A673 (cell line): ENCODE results near the gene KCNK5. TPM values are rescaled to one million over a fixed set of nuclear protein-coding genes. Genes with fewer than 3 reads are reported as not detected.

ENCODE experiments used
- BruUV-seq: library from RNA; stranded (reverse); fragments of 400-500 nt; replicated peaks from 2 replicates; lab custom pipeline; 2021; lab: Mats Ljungman, UMichigan
- CTCF ChIA-PET: fragments of 300-600 bp; sonication (Branson Sonifier 250); formaldehyde crosslinking; loops from one replicate; lab custom pipeline; 2022; ENCODE audit warnings: antibody characterized with exemption; lab: Charles Lee
- POLR2A ChIA-PET: fragments of 300-600 bp; sonication (Branson Sonifier 250); formaldehyde crosslinking; loops from one replicate; lab custom pipeline; 2022; ENCODE audit warnings: antibody characterized with exemption; ENCODE audit not compliant: low non-redundant PET; lab: Charles Lee
- DNase-seq: peaks from one replicate; pipeline ENCODE4 v3.0.0-alpha.2; 2015; ENCODE audit warnings: low spot score
- H3K27ac ChIP-seq: fragments of 200-600 bp; sonication (generic); 2 replicates; pipeline ENCODE4 v1.5.1; 2016; ENCODE audit warnings: mixed run types, low read depth, mild to moderate bottlenecking, mixed read lengths, antibody characterized with exemption, low read length; ENCODE audit not compliant: poor library complexity, severe bottlenecking
- H3K27me3 ChIP-seq: fragments of 200-600 bp; sonication (generic); replicated peaks from 2 replicates; pipeline ENCODE4 v1.6.1; 2017; ENCODE audit warnings: mixed run types, low read depth, mild to moderate bottlenecking, mixed read lengths, antibody characterized with exemption, low read length; ENCODE audit not compliant: insufficient read depth, poor library complexity
- H3K36me3 ChIP-seq: fragments of 200-600 bp; sonication (generic); 2 replicates; pipeline ENCODE4 v1.6.1; 2016; ENCODE audit warnings: mixed run types, mild to moderate bottlenecking, mixed read lengths, antibody characterized with exemption, low read length; ENCODE audit not compliant: insufficient read depth, poor library complexity, severe bottlenecking
- H3K4me1 ChIP-seq: fragments of 200-600 bp; sonication (generic); 2 replicates; pipeline ENCODE4 v1.6.1; 2017; ENCODE audit warnings: mixed run types, mild to moderate bottlenecking, mixed read lengths, antibody characterized with exemption, low read length; ENCODE audit not compliant: insufficient read depth, poor library complexity, severe bottlenecking
- H3K4me3 ChIP-seq: fragments of 200-600 bp; sonication (generic); 2 replicates; pipeline ENCODE4 v1.5.1; 2016; ENCODE audit warnings: low read depth, mixed run types, mild to moderate bottlenecking, mixed read lengths, low read length; ENCODE audit not compliant: poor library complexity, severe bottlenecking
- H3K9me3 ChIP-seq: fragments of 200-600 bp; sonication (generic); 2 replicates; pipeline ENCODE4 v1.6.1; 2016; ENCODE audit warnings: mixed run types, low read depth, mild to moderate bottlenecking, mixed read lengths, antibody characterized with exemption, low read length; ENCODE audit not compliant: poor library complexity, severe bottlenecking
- EZH2 ChIP-seq: fragments of 200-600 bp; sonication (generic); IDR thresholded peaks from 2 replicates; pipeline ENCODE4 v1.6.1; 2017; ENCODE audit warnings: borderline replicate concordance, low read depth, mild to moderate bottlenecking, mixed read lengths, antibody characterized with exemption, low read length; ENCODE audit not compliant: poor library complexity, severe bottlenecking
- intact Hi-C: fragments of 100-400 bp; cut with micrococcal nuclease; formaldehyde crosslinking; loops from one replicate; pipeline ENCODE4 v1.10.0; 2022; ENCODE audit not compliant: unreplicated experiment
- total RNA-seq: library from RNA; stranded (reverse); gene quantifications from 2 replicates; pipeline ENCODE4 v1.2.3, GENCODE V29; 2021
- TF ChIP-seq, protein P1 (sequence below): fragments of 300-800, 200-600 bp; sonication (generic); conservative IDR thresholded peaks from 2 replicates; pipeline ENCODE4 v1.5.1; 2017; ENCODE audit warnings: low read depth, mild to moderate bottlenecking, antibody characterized with exemption, low read length, moderate library complexity, mixed read lengths

Gene KCNK5
- total RNA-seq, 1 experiment from 2014 or later = not detected

DNA sequence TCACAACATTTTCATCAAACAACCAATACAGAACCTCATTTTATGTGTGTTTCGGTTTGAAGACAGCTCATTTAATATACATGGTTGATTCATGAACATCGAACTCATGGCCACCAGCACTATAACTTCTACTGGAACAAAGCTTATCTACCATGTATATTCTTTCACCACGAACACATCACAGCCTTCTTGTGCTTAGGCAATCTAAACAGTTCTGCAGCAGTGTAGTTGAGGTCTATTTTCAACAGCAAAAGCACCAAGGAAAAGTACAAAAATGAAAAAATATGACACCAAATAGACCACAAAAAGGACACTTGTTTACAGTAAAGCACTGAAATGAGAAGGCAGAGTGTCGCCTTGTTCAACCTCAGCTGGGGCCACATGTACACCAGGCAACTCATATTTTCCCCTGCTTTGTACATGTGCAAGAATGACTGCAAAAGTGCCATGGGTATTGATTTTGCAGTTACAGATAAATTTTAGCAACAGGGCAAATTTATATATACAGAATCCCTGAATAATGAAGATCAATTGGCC lies 25.8 kb upstream of the KCNK5 start:
- intact Hi-C loops = no loop called here
- CTCF ChIA-PET = no interaction called here
- no peak for DNase-seq
- Histone ChIP-seq H3K9me3 (no peaks in the 10 kb centered on the region), H3K27me3 (peaks cover 13% of the 10 kb centered on the region), H3K4me3 (no peak overlapping the region), H3K4me1 (no peaks in the 10 kb centered on the region), H3K27ac (no peak overlapping the region), H3K36me3 (no peaks in the 10 kb centered on the region)
- BruUV-seq = no TSS peak
- POLR2A ChIA-PET = no interaction called here
- no peak for TF ChIP-seq EZH2
- TF ChIP-seq, protein P1, sequence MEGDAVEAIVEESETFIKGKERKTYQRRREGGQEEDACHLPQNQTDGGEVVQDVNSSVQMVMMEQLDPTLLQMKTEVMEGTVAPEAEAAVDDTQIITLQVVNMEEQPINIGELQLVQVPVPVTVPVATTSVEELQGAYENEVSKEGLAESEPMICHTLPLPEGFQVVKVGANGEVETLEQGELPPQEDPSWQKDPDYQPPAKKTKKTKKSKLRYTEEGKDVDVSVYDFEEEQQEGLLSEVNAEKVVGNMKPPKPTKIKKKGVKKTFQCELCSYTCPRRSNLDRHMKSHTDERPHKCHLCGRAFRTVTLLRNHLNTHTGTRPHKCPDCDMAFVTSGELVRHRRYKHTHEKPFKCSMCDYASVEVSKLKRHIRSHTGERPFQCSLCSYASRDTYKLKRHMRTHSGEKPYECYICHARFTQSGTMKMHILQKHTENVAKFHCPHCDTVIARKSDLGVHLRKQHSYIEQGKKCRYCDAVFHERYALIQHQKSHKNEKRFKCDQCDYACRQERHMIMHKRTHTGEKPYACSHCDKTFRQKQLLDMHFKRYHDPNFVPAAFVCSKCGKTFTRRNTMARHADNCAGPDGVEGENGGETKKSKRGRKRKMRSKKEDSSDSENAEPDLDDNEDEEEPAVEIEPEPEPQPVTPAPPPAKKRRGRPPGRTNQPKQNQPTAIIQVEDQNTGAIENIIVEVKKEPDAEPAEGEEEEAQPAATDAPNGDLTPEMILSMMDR = no peak

DNA sequence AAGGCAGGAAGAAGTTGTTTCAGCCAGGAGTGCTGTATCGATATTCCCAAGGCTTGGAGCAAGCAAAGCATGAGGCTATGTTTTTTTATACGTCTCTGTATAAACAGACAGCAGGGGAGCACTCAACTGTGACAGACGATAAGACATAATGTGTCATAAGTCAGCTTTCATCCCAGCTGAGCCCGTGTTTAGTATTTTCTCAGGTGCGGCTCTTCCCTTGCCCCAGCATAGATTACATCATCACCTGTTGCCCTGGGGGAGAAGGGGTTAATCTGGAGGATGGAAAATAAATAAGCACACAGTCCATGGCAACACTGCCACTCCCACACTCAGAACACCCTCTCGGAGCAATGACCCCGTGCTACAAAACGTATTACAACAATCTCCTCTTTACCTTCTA lies 22.1 kb upstream of the KCNK5 start:
- ChIA-PET POLR2A (no interaction called here), CTCF (no interaction called here)
- no peak for DNase-seq
- H3K36me3 ChIP-seq = no peaks in the 10 kb centered on the region
- H3K27ac ChIP-seq = no peak overlapping the region
- intact Hi-C loops = no loop called here
- TF ChIP-seq EZH2 = no peak
- TF ChIP-seq, protein P1 = no peak
- H3K9me3 ChIP-seq = no peaks in the 10 kb centered on the region
- no peak overlapping the region for H3K4me3 ChIP-seq
- H3K27me3 ChIP-seq = peaks cover 13% of the 10 kb centered on the region
- H3K4me1 ChIP-seq = no peaks in the 10 kb centered on the region
- BruUV-seq = no TSS peak

DNA sequence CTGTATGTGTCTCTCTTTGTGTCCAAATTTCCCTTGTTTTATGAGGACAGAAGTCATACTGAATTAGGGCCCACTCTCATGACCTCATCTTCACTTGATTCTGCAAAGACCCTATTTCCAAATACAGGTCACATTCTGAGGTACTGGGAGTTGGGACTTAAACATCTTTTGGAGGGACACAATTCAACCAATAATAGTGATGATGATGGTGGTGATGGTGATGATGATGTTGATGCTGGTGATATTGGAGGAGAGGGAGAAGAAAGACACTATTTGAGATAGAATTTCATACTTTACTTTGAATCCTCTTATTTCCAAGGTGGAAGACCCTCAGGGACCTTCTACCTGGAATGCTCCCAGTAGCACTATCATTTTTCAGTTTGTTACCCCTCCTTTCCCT lies 21.2 kb upstream of the KCNK5 start:
- Histone ChIP-seq H3K36me3 (no peaks in the 10 kb centered on the region), H3K4me3 (no peak overlapping the region), H3K27me3 (peaks cover 13% of the 10 kb centered on the region), H3K27ac (no peak overlapping the region), H3K4me1 (no peaks in the 10 kb centered on the region), H3K9me3 (no peaks in the 10 kb centered on the region)
- TF ChIP-seq, protein P1 = no peak
- TF ChIP-seq EZH2 = no peak
- BruUV-seq = no TSS peak
- intact Hi-C loops = no loop called here
- ChIA-PET CTCF (no interaction called here), POLR2A (no interaction called here)
- DNase-seq = no peak
